Naive B cell (primary cell): ENCODE results near the gene TCF7L2. TPM values are rescaled to one million over a fixed set of nuclear protein-coding genes. Genes with fewer than 3 reads are reported as not detected.

Source experiments
- ATAC-seq, 2 donors: fragments of 150-1000 bp; cut with Tn5 transposase; 2 replicates each; pipeline ENCODE4 v1.10.0; 2021; ENCODE audit warnings: low read depth in 2 of 2, mild to moderate bottlenecking in 2 of 2, moderate library complexity in 2 of 2
- DNase-seq: peaks from one replicate; pipeline ENCODE4 v3.0.0; 2022
- H3K27ac Mint-ChIP-seq, 6 donors: one replicate each; pipeline ENCODE4 v1.8.0; 2020 to 2022; ENCODE audit warnings: mild to moderate bottlenecking in 6 of 6, mixed read lengths in 6 of 6, moderate library complexity in 5 of 6, inconsistent platforms in 2 of 6
- H3K27me3 Mint-ChIP-seq, 3 donors: one replicate each; pipeline ENCODE4 v1.8.0; 2021 to 2022; ENCODE audit warnings: mixed read lengths in 3 of 3, mild to moderate bottlenecking in 1 of 3
- H3K36me3 Mint-ChIP-seq, 2 donors: one replicate each; pipeline ENCODE4 v1.8.0; 2020 to 2022; ENCODE audit warnings: mixed read lengths in 2 of 2, inconsistent platforms in 1 of 2, mild to moderate bottlenecking in 1 of 2
- H3K4me1 Mint-ChIP-seq, 3 donors: one replicate each; pipeline ENCODE4 v1.8.0; 2020 to 2022; ENCODE audit warnings: mixed read lengths in 3 of 3, inconsistent platforms in 1 of 3, mild to moderate bottlenecking in 1 of 3, moderate library complexity in 1 of 3
- H3K4me3 Mint-ChIP-seq, 8 donors: one replicate each; pipeline ENCODE4 v1.8.0; 2020 to 2022; ENCODE audit warnings: mild to moderate bottlenecking in 8 of 8, mixed read lengths in 8 of 8, moderate library complexity in 8 of 8, inconsistent platforms in 2 of 8
- H3K9me3 Mint-ChIP-seq, 7 donors: one replicate each; pipeline ENCODE4 v1.8.0; 2020 to 2022; ENCODE audit warnings: mixed read lengths in 7 of 7, mild to moderate bottlenecking in 5 of 7, inconsistent platforms in 2 of 7, moderate library complexity in 1 of 7
- polyA plus RNA-seq, 6 donors: library from polyadenylated mRNA; unstranded; fragments of 300-500 nt; fragmentation: Illumina TruSeq; gene quantifications; one replicate each; pipeline ENCODE4 v1.2.3, GENCODE V29; 2021; ENCODE audit warnings: low read depth in 6 of 6

Gene TCF7L2
- polyA plus RNA-seq, 6 donors from 2014 or later: 0.30 TPM; not detected in 5

DNA sequence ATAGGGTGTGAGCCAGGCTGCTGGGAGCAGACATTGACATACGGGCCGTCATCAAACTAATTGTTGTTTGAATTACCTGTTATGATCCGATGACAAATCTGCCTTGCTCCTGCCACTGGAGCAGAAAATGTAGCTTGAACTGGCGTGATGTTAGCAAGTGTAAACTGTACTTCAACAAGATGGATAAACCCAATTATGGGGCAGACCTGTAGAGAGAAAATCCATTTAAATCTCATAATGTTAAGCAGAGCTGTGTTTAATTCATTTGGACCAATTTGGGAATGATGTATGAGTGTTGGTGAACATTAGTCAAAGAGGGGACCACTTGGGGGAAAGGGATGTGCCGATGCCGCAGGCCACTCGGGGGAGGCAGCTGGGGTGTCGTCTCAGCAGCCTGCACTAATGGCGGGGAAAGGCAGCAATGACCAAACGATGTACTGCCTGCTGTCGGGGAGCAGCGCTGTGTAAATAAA lies 27.4 kb downstream of the TCF7L2 start:
- Mint-ChIP-seq H3K27ac (no peak overlapping the region), H3K4me1 (peaks cover 8 to 15% (median 10%) of the 10 kb centered on the region in 3 donors), H3K9me3 (no peaks in the 10 kb centered on the region), H3K36me3 (peaks cover 0 to 6% of the 10 kb centered on the region in 2 donors), H3K4me3 (no peak overlapping the region), H3K27me3 (peaks cover 43 to 68% (median 66%) of the 10 kb centered on the region in 3 donors)
- ATAC-seq (no peak), DNase-seq (no peak)

GRCh38 chr10:112979927-112980326 lies 29.9 kb downstream of the TCF7L2 start:
- ATAC-seq (no peak), DNase-seq (no peak)
- Mint-ChIP-seq H3K36me3 (peaks cover 0 to 6% of the 10 kb centered on the region in 2 donors), H3K4me3 (no peak overlapping the region), H3K9me3 (no peaks in the 10 kb centered on the region), H3K4me1 (peaks cover 8 to 15% (median 10%) of the 10 kb centered on the region in 3 donors), H3K27me3 (peaks cover 41 to 79% (median 72%) of the 10 kb centered on the region in 3 donors), H3K27ac (no peak overlapping the region)

DNA sequence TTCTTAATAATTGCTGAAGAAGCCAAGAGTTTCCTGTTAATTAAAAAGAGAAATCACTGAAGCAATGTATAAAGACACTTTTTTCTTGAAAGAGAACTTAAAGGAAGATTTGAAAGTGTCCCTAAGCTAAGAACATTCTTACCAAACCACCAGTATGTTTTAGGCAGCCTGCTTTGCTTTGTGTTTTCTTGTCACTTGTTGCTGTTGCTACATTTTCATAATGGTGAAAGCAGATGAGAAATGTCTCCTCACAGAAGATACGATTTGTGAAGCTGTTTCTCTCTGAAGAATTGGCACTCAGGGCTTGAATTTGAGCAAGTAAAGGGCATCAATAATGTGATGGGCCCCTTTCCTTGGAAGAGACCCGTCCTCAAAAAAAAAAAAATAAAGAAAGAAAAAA lies 30.9 kb downstream of the TCF7L2 start:
- H3K9me3 Mint-ChIP-seq: no peaks in the 10 kb centered on the region
- H3K4me3 Mint-ChIP-seq: peak overlapping the region in 2 of 8 donors; percentile 33 to 62
- peaks cover 0 to 5% of the 10 kb centered on the region in 2 donors for H3K36me3 Mint-ChIP-seq
- H3K27me3 Mint-ChIP-seq: peaks cover 41 to 80% (median 74%) of the 10 kb centered on the region in 3 donors
- peak overlapping the region in 3 of 6 donors; percentile 34 to 89 (median 78) for H3K27ac Mint-ChIP-seq
- ATAC-seq (no peak), DNase-seq (no peak)
- peaks cover 13 to 20% (median 16%) of the 10 kb centered on the region in 3 donors for H3K4me1 Mint-ChIP-seq

DNA sequence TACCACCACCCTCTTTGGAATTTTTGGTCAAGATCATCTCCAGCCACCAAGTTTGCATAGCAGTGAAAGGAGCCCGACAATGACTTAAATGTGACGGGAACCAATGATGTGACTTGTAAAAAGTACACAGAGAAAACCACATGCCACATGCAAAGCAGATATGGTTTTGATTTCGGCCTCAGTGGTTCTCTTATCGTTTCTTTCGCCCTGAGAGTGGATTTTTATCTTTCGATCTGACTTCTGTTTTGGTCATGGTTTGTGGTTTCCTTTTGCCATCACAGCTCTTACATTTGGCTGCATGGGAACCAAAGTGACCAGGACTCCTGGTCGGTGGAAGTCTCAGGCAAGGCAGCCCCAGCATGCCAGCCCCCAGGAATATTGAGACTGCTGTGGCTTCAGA lies 31.5 kb downstream of the TCF7L2 start:
- peak overlapping the region in 5 of 8 donors; percentile 22 to 80 (median 69) for H3K4me3 Mint-ChIP-seq
- peaks cover 19 to 26% (median 22%) of the 10 kb centered on the region in 3 donors for H3K4me1 Mint-ChIP-seq
- H3K36me3 Mint-ChIP-seq: no peaks in the 10 kb centered on the region
- no peaks in the 10 kb centered on the region for H3K9me3 Mint-ChIP-seq
- peaks cover 41 to 80% (median 74%) of the 10 kb centered on the region in 3 donors for H3K27me3 Mint-ChIP-seq
- ATAC-seq (peak; percentile 91), DNase-seq (peak; percentile 61)
- H3K27ac Mint-ChIP-seq: peak overlapping the region in 4 of 6 donors; percentile 62 to 89 (median 65)

DNA sequence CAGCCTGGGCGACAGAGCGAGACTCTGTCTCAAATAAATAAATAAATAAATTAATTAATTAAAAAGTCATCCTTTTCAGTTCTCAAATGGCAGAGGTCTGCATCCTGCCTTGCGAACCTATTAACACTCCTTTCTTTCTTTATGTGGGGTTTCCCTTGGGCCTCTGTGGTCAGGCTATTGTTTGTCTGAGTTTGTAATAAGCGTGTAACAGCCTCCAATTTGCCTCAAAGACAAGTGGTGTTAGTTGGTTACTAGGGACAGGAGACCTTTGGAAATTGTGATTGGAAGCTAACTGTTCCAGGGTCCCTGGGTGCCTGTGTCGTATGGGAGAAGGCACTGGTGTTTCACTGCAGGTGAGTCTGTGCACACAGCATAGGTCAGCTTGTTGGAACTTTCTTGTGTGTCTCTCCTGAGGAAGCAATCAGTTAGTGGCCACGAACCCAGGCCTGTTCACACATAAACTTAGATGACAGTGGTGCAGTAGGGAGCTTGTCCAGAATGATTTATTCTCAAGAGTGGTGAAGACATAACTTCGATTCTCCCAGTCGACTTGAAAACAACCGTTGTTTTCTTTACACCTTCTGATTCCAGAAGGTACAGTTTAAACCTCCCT lies 33.5 kb downstream of the TCF7L2 start:
- peaks cover 21 to 32% (median 32%) of the 10 kb centered on the region in 3 donors for H3K4me1 Mint-ChIP-seq
- no peaks in the 10 kb centered on the region for H3K36me3 Mint-ChIP-seq
- no peak for ATAC-seq
- H3K4me3 Mint-ChIP-seq: no peak overlapping the region
- no peak overlapping the region for H3K27ac Mint-ChIP-seq
- no peaks in the 10 kb centered on the region for H3K9me3 Mint-ChIP-seq
- no peak for DNase-seq
- H3K27me3 Mint-ChIP-seq: peaks cover 44 to 85% (median 75%) of the 10 kb centered on the region in 3 donors

GRCh38 chr10:112984756-112985155 lies 34.7 kb downstream of the TCF7L2 start:
- Mint-ChIP-seq H3K27me3 (peaks cover 56 to 87% (median 80%) of the 10 kb centered on the region in 3 donors), H3K36me3 (no peaks in the 10 kb centered on the region), H3K4me1 (peaks cover 21 to 32% (median 32%) of the 10 kb centered on the region in 3 donors), H3K9me3 (peaks cover 0 to 3% (median 0%) of the 10 kb centered on the region in 7 donors), H3K27ac (no peak overlapping the region), H3K4me3 (no peak overlapping the region)
- ATAC-seq (no peak), DNase-seq (no peak)

DNA sequence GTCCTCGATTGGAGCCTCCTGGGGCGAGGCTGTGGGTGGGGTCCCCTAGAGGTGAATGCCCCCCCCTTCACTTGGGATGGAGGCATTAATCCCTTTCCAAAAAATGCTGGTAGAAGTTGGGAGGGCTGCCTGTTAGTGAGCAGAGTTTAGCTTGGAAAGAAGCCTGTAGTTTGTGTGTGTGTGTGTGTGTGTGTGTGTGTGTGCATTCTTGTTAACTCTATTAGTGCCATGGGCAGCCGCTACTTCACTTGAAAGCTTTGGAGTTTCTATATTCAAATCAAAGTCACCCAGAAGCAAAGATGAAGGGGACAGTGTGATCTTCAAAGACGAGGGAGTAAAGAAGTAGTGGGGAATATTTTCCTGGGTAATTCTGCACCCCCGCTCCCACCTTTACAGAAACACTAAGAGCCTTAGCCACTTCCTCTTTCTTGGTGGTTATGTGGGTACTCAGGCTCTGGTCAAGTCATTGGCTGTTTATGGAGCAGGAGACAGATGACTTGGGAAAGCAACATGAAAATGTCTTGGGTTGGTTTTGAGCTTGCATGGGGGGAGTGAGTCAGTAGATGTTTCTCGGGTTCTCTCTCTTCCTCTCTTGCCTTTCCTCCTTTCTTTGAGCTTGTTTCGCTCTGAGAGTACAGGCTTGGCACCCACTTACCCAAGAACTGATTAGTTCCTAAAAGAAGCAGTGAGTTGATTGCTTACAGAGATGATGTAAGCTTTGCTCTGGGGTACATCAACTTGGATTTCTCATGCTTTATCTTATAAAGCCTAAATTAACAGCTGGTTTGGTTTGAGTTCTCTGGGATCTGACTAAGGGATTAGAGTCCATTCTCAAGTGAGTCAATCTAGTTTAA lies 35.9 kb downstream of the TCF7L2 start:
- Mint-ChIP-seq H3K4me1 (peaks cover 21 to 32% (median 32%) of the 10 kb centered on the region in 3 donors), H3K4me3 (no peak overlapping the region), H3K36me3 (no peaks in the 10 kb centered on the region), H3K27me3 (peaks cover 58 to 79% (median 77%) of the 10 kb centered on the region in 3 donors), H3K9me3 (peaks cover 0 to 3% (median 0%) of the 10 kb centered on the region in 7 donors), H3K27ac (peak overlapping the region in 2 of 6 donors; percentile 10 to 73)
- peak; percentile 9 for DNase-seq
- ATAC-seq: peak in 1 of 2 donors; percentile 15

GRCh38 chr10:112986544-112987190 lies 36.6 kb downstream of the TCF7L2 start:
- peaks cover 0 to 3% (median 0%) of the 10 kb centered on the region in 7 donors for H3K9me3 Mint-ChIP-seq
- ATAC-seq (no peak), DNase-seq (no peak)
- no peaks in the 10 kb centered on the region for H3K36me3 Mint-ChIP-seq
- H3K4me1 Mint-ChIP-seq: peaks cover 17 to 28% (median 25%) of the 10 kb centered on the region in 3 donors
- H3K27ac Mint-ChIP-seq: no peak overlapping the region
- H3K27me3 Mint-ChIP-seq: peaks cover 58 to 83% (median 70%) of the 10 kb centered on the region in 3 donors
- H3K4me3 Mint-ChIP-seq: no peak overlapping the region

- ATAC-seq (no peak), DNase-seq (no peak)
- Mint-ChIP-seq H3K9me3 (peaks cover 0 to 3% (median 0%) of the 10 kb centered on the region in 7 donors), H3K27ac (peak overlapping the region in 1 of 6 donors; percentile 49), H3K4me1 (peaks cover 13 to 22% (median 17%) of the 10 kb centered on the region in 3 donors), H3K27me3 (peaks cover 65 to 86% (median 66%) of the 10 kb centered on the region in 3 donors), H3K36me3 (no peaks in the 10 kb centered on the region), H3K4me3 (peak overlapping the region in 1 of 8 donors; percentile 4)
Measured at GRCh38 chr10:112988839-112989406, 38.9 kb downstream of the TCF7L2 start.

GRCh38 chr10:112989826-112990225 lies 39.8 kb downstream of the TCF7L2 start:
- Mint-ChIP-seq H3K36me3 (no peaks in the 10 kb centered on the region), H3K27me3 (peaks cover 60 to 82% (median 63%) of the 10 kb centered on the region in 3 donors), H3K4me1 (peaks cover 13 to 22% (median 17%) of the 10 kb centered on the region in 3 donors), H3K27ac (no peak overlapping the region), H3K9me3 (peaks cover 0 to 3% (median 0%) of the 10 kb centered on the region in 7 donors), H3K4me3 (no peak overlapping the region)
- ATAC-seq (no peak), DNase-seq (no peak)

DNA sequence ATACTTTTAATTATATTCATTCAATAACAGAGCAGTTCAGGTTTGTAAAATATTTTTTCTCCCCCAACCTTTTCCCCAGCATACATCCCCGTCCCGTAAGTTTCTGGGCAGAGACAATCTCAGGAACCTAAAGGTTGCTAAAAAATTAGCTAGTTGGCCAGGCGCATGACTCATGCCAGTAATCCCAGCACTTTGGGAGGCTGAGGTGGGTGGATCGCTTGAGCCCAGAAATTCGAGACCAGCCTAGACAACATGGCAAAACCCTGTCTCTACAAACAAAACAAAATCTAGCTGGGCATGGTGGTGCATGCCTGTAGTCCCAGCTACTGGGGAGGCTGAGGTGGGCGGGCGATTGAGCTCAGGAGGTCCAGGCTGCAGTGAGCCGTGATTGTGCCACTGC lies 40.2 kb downstream of the TCF7L2 start:
- no peaks in the 10 kb centered on the region for H3K36me3 Mint-ChIP-seq
- ATAC-seq (no peak), DNase-seq (no peak)
- no peak overlapping the region for H3K27ac Mint-ChIP-seq
- H3K9me3 Mint-ChIP-seq: peaks cover 0 to 3% (median 0%) of the 10 kb centered on the region in 7 donors
- H3K4me3 Mint-ChIP-seq: no peak overlapping the region
- H3K4me1 Mint-ChIP-seq: peaks cover 13 to 22% (median 17%) of the 10 kb centered on the region in 3 donors
- H3K27me3 Mint-ChIP-seq: peaks cover 56 to 77% (median 58%) of the 10 kb centered on the region in 3 donors

- no peak for ATAC-seq
- H3K27ac Mint-ChIP-seq: no peak overlapping the region
- H3K36me3 Mint-ChIP-seq: no peaks in the 10 kb centered on the region
- no peak for DNase-seq
- no peak overlapping the region for H3K4me3 Mint-ChIP-seq
- peaks cover 0 to 3% (median 0%) of the 10 kb centered on the region in 7 donors for H3K9me3 Mint-ChIP-seq
- H3K4me1 Mint-ChIP-seq: peaks cover 3 to 6% (median 6%) of the 10 kb centered on the region in 3 donors
- peaks cover 43 to 66% (median 56%) of the 10 kb centered on the region in 3 donors for H3K27me3 Mint-ChIP-seq
Measured at GRCh38 chr10:112991888-112992491, 41.9 kb downstream of the TCF7L2 start.
